Mesothelial cell of epicardium (in vitro differentiated cells): Measurements from ENCODE around the gene ZNF488. TPM values are rescaled to one million over a fixed set of nuclear protein-coding genes. Genes with fewer than 3 reads are reported as not detected.

Experiments
- DNase-seq, 2 experiments: peaks; one replicate each; pipeline ENCODE4 v3.0.0; 2021; ENCODE audit warnings: low spot score in 2 of 2; ENCODE audit not compliant: unreplicated experiment in 2 of 2
- H3K27ac Mint-ChIP-seq: 2 replicates; pipeline ENCODE4 v1.8.0; 2021; ENCODE audit warnings: mixed read lengths
- H3K27me3 Mint-ChIP-seq: 2 replicates; pipeline ENCODE4 v1.8.0; 2021; ENCODE audit warnings: low read depth, mixed read lengths
- H3K36me3 Mint-ChIP-seq: 2 replicates; pipeline ENCODE4 v1.8.0; 2021; ENCODE audit warnings: mixed read lengths
- H3K4me1 Mint-ChIP-seq: 2 replicates; pipeline ENCODE4 v1.8.0; 2021; ENCODE audit warnings: mixed read lengths
- H3K4me3 Mint-ChIP-seq: 2 replicates; pipeline ENCODE4 v1.8.0; 2021; ENCODE audit warnings: mild to moderate bottlenecking, moderate library complexity, mixed read lengths
- H3K9me3 Mint-ChIP-seq: 2 replicates; pipeline ENCODE4 v1.8.0; 2021; ENCODE audit warnings: mixed read lengths
- CTCF ChIP-seq: fragments of 200-600 bp; sonication (generic); IDR thresholded peaks from one replicate; pipeline ENCODE4 v1.5.0; 2021; ENCODE audit warnings: antibody characterized with exemption; ENCODE audit not compliant: unreplicated experiment
- total RNA-seq: library from RNA; stranded (reverse); gene quantifications from 3 replicates; pipeline ENCODE4 v1.2.1, GENCODE V29; 2021

The ZNF488 gene
- total RNA-seq, 1 donor from 2014 or later = 0.96 TPM

- H3K27me3 Mint-ChIP-seq = peaks cover 6% of the 10 kb centered on the region
- peaks cover 6% of the 10 kb centered on the region for H3K4me1 Mint-ChIP-seq
- no peak for DNase-seq
- no peak overlapping the region for H3K4me3 Mint-ChIP-seq
- no peak for TF ChIP-seq CTCF
- H3K27ac Mint-ChIP-seq = no peak overlapping the region
- no peaks in the 10 kb centered on the region for H3K36me3 Mint-ChIP-seq
- no peaks in the 10 kb centered on the region for H3K9me3 Mint-ChIP-seq
Observed at GRCh38 chr10:47350671-47351640, 33.1 kb downstream of the ZNF488 start.

GRCh38 chr10:47349941-47350371 is 34.1 kb downstream of the ZNF488 start:
- Mint-ChIP-seq H3K27me3 (peaks cover 10% of the 10 kb centered on the region), H3K36me3 (no peaks in the 10 kb centered on the region), H3K4me1 (peaks cover 6% of the 10 kb centered on the region), H3K27ac (no peak overlapping the region), H3K9me3 (no peaks in the 10 kb centered on the region), H3K4me3 (no peak overlapping the region)
- no peak for DNase-seq
- no peak for TF ChIP-seq CTCF

GRCh38 chr10:47349516-47349915 is 34.6 kb downstream of the ZNF488 start:
- Mint-ChIP-seq H3K9me3 (no peaks in the 10 kb centered on the region), H3K4me1 (peaks cover 6% of the 10 kb centered on the region), H3K36me3 (no peaks in the 10 kb centered on the region), H3K27me3 (peaks cover 13% of the 10 kb centered on the region), H3K27ac (no peak overlapping the region), H3K4me3 (no peak overlapping the region)
- TF ChIP-seq CTCF = no peak
- no peak for DNase-seq

- Mint-ChIP-seq H3K36me3 (no peaks in the 10 kb centered on the region), H3K9me3 (no peaks in the 10 kb centered on the region)
Observed at GRCh38 chr10:47348661-47349470, 35.2 kb downstream of the ZNF488 start.

More at GRCh38 chr10:47348661-47349470, 35.2 kb downstream of the ZNF488 start:
- Mint-ChIP-seq H3K4me3 (no peak overlapping the region), H3K27ac (no peak overlapping the region), H3K27me3 (peaks cover 13% of the 10 kb centered on the region), H3K4me1 (peaks cover 6% of the 10 kb centered on the region)
- TF ChIP-seq CTCF = no peak
- DNase-seq = no peak
